Measurements from ENCODE around the gene RNF215.

DNA sequence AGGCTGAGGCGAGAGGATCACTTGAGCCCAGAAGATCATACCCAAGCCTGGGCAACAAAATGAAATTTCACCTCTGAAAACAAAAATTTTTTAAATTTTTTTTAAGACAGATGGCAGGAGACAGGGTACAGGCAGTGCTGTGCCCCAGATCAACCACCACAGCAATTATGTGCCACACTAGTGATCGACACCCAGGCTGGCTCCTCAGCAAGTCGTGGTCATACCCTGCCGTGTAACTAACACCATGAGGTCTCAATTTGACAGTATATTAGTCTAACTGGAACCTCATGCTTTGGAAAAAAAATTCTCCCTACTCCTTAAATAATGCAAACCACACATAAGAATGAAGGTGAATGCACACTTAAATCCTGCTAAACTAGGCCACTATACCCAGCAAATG is 38.8 kb downstream of the RNF215 start:
- TF ChIP-seq, protein P1, sequence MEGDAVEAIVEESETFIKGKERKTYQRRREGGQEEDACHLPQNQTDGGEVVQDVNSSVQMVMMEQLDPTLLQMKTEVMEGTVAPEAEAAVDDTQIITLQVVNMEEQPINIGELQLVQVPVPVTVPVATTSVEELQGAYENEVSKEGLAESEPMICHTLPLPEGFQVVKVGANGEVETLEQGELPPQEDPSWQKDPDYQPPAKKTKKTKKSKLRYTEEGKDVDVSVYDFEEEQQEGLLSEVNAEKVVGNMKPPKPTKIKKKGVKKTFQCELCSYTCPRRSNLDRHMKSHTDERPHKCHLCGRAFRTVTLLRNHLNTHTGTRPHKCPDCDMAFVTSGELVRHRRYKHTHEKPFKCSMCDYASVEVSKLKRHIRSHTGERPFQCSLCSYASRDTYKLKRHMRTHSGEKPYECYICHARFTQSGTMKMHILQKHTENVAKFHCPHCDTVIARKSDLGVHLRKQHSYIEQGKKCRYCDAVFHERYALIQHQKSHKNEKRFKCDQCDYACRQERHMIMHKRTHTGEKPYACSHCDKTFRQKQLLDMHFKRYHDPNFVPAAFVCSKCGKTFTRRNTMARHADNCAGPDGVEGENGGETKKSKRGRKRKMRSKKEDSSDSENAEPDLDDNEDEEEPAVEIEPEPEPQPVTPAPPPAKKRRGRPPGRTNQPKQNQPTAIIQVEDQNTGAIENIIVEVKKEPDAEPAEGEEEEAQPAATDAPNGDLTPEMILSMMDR (IDR thresholded peaks at IDR 0.05) = no peak
- TF ChIP-seq POLR2A (IDR thresholded peaks at IDR 0.05) = no peak
